SK-N-SH treated with all-trans-retinoic acid at 6 μM for 48 hours (cell line): ENCODE measurements around the gene ZNF738.
"Not testable (repeated sequence)": the region's sequence is repeated elsewhere in the genome, so short reads cannot be mapped to it uniquely, and the experiment has no call there.

Source experiments
- ATAC-seq: fragments of 200-7000 bp; cut with Tn5 transposase; 3 replicates; pipeline ENCODE4 v1.9.1; 2020; ENCODE audit warnings: mild to moderate bottlenecking, moderate library complexity
- BACH2 ChIP-seq: fragments of 250-450 bp; sonication (Bioruptor Pico); IDR thresholded peaks from 2 replicates; pipeline ENCODE4 v1.9.0; 2021; ENCODE audit warnings: mild to moderate bottlenecking, borderline replicate concordance
- CSDC2 ChIP-seq: fragments of 250-450 bp; sonication (Bioruptor Pico); IDR thresholded peaks from 2 replicates; pipeline ENCODE4 v1.5.0; 2020; ENCODE audit warnings: mild to moderate bottlenecking, moderate library complexity
- CSRNP3 ChIP-seq: fragments of 250-450 bp; sonication (Bioruptor Pico); IDR thresholded peaks from 2 replicates; pipeline ENCODE4 v1.5.1; 2021; ENCODE audit warnings: mild to moderate bottlenecking, moderate library complexity
- ESRRG ChIP-seq: fragments of 250-450 bp; sonication (Bioruptor Pico); IDR thresholded peaks from 2 replicates; pipeline ENCODE4 v1.6.1; 2021; ENCODE audit warnings: mild to moderate bottlenecking
- GLIS3 ChIP-seq: fragments of 250-450 bp; sonication (Bioruptor Pico); IDR thresholded peaks from 2 replicates; pipeline ENCODE4 v1.5.0; 2020; ENCODE audit warnings: mild to moderate bottlenecking, moderate library complexity
- ISL1 ChIP-seq: fragments of 250-450 bp; sonication (Bioruptor Pico); IDR thresholded peaks from 2 replicates; pipeline ENCODE4 v2.1.2; 2022; ENCODE audit warnings: mild to moderate bottlenecking, moderate library complexity
- OSR1 ChIP-seq: fragments of 250-450 bp; sonication (Bioruptor Pico); IDR thresholded peaks from 2 replicates; pipeline ENCODE4 v1.8.0; 2022; ENCODE audit warnings: moderate library complexity, mild to moderate bottlenecking, inconsistent platforms
- POU6F1 ChIP-seq: fragments of 250-450 bp; sonication (Bioruptor Pico); IDR thresholded peaks from 2 replicates; pipeline ENCODE4 v1.8.0; 2021; ENCODE audit warnings: low read depth, mild to moderate bottlenecking, moderate library complexity, borderline replicate concordance
- RARB ChIP-seq: fragments of 250-450 bp; sonication (Bioruptor Pico); IDR thresholded peaks from 2 replicates; pipeline ENCODE4 v1.8.0; 2021; ENCODE audit warnings: mild to moderate bottlenecking, moderate library complexity
- SNAI2 ChIP-seq: fragments of 250-450 bp; sonication (Bioruptor Pico); IDR thresholded peaks from 2 replicates; pipeline ENCODE4 v1.5.0; 2020; ENCODE audit warnings: mild to moderate bottlenecking, moderate library complexity
- TCF4 ChIP-seq: fragments of 250-450 bp; sonication (Bioruptor Pico); IDR thresholded peaks from 2 replicates; pipeline ENCODE4 v1.8.0; 2021; ENCODE audit warnings: mild to moderate bottlenecking, moderate library complexity, borderline replicate concordance
- TOX ChIP-seq: fragments of 250-450 bp; sonication (Bioruptor Pico); IDR thresholded peaks from 2 replicates; pipeline ENCODE4 v1.8.0; 2021; ENCODE audit warnings: mild to moderate bottlenecking, moderate library complexity, borderline replicate concordance
- TSHZ2 ChIP-seq: fragments of 250-450 bp; sonication (Bioruptor Pico); IDR thresholded peaks from 2 replicates; pipeline ENCODE4 v1.5.0; 2020; ENCODE audit warnings: mild to moderate bottlenecking, moderate library complexity
- ZC3H10 ChIP-seq: fragments of 250-450 bp; sonication (Bioruptor Pico); IDR thresholded peaks from 2 replicates; pipeline ENCODE4 v1.5.1; 2021; ENCODE audit warnings: mild to moderate bottlenecking, moderate library complexity
- ZFP3 ChIP-seq: fragments of 250-450 bp; sonication (Bioruptor Pico); IDR thresholded peaks from 2 replicates; pipeline ENCODE4 v1.5.0; 2020; ENCODE audit warnings: mild to moderate bottlenecking, moderate library complexity
- ZFP30 ChIP-seq: fragments of 450-650 bp; formaldehyde crosslinking; IDR thresholded peaks from 2 replicates; pipeline ENCODE4 v1.5.0; 2022; ENCODE audit warnings: mild to moderate bottlenecking, moderate library complexity
- ZNF565 ChIP-seq: fragments of 450-650 bp; formaldehyde crosslinking; conservative IDR thresholded peaks from 2 replicates; pipeline ENCODE4 v1.5.0; 2020; ENCODE audit warnings: low read depth, mild to moderate bottlenecking, moderate library complexity
- ZNF70 ChIP-seq: fragments of 450-650 bp; formaldehyde crosslinking; IDR thresholded peaks from 2 replicates; pipeline ENCODE4 v1.5.0; 2020; ENCODE audit warnings: mild to moderate bottlenecking, moderate library complexity

ZNF738 gene

GRCh38 chr19:21358768-21359451 lies at the start of gene ZNF738:
Gene ZNF738 (plus strand): TSS chr19:21359000. CDS start chr19:21359141, 141 bp downstream.
- peak; percentile 99 for ATAC-seq
- peak; percentile 46; the same call in 1 of the 2 replicates for TF ChIP-seq ZNF70 (CRISPR knock-in tag)
- no peak for TF ChIP-seq TSHZ2
- TF ChIP-seq TCF4: no peak

- not testable (repeated sequence) for ATAC-seq
These were observed 46.0 kb upstream of the ZNF738 start for GRCh38 chr19:21312807-21313206.

GRCh38 chr19:21314676-21315075 lies 44.1 kb upstream of the ZNF738 start:
- TF ChIP-seq CSRNP3 (CRISPR knock-in tag) (no peak), ZC3H10 (CRISPR knock-in tag) (no peak), GLIS3 (CRISPR knock-in tag) (no peak), ZFP30 (no peak), TSHZ2 (peak; percentile 19; the same call in 1 of the 2 replicates), ISL1 (CRISPR knock-in tag) (peak; percentile 39; the same call in 1 of the 2 replicates), BACH2 (no peak), ZNF70 (CRISPR knock-in tag) (peak; percentile 49; the same call in 1 of the 2 replicates), ZFP3 (CRISPR knock-in tag) (no peak), TCF4 (peak; percentile 64; the same call in 1 of the 2 replicates)
- peak; percentile 92 for ATAC-seq

GRCh38 chr19:21317821-21318220 lies 41.0 kb upstream of the ZNF738 start:
- ATAC-seq: no peak
- TF ChIP-seq ZC3H10 (CRISPR knock-in tag): no peak
- no peak for TF ChIP-seq SNAI2 (CRISPR knock-in tag)
- no peak for TF ChIP-seq ZFP3 (CRISPR knock-in tag)
- TF ChIP-seq RARB (CRISPR knock-in tag): no peak
- no peak for TF ChIP-seq ESRRG (CRISPR knock-in tag)
- TF ChIP-seq ZFP30: no peak
- TF ChIP-seq CSDC2: no peak
- TF ChIP-seq OSR1 (CRISPR knock-in tag): no peak

GRCh38 chr19:21321134-21321533 lies 37.7 kb upstream of the ZNF738 start:
- ATAC-seq: no peak

More at GRCh38 chr19:21321134-21321533, 37.7 kb upstream of the ZNF738 start:
- TF ChIP-seq POU6F1 (no peak), OSR1 (CRISPR knock-in tag) (no peak), TOX (CRISPR knock-in tag) (no peak), SNAI2 (CRISPR knock-in tag) (no peak), ZNF565 (CRISPR knock-in tag) (no peak), RARB (CRISPR knock-in tag) (no peak), CSRNP3 (CRISPR knock-in tag) (no peak), BACH2 (no peak), TSHZ2 (no peak), ZFP30 (no peak), ESRRG (CRISPR knock-in tag) (no peak), ZFP3 (CRISPR knock-in tag) (no peak), ZNF70 (CRISPR knock-in tag) (no peak), ZC3H10 (CRISPR knock-in tag) (no peak)
- TF ChIP-seq, all 23 proteins: peak for 0
